HG03521 (cell line): ENCODE results near the gene ZBTB24.

Source experiments
- ATAC-seq: cut with Tn5 transposase; IDR thresholded peaks from one replicate; pipeline ENCODE4 v1.9.1; 2021; ENCODE audit warnings: mild to moderate bottlenecking, moderate library complexity; ENCODE audit not compliant: unreplicated experiment

The ZBTB24 gene

GRCh38 chr6:109503327-109504224 is 20.6 kb upstream of the ZBTB24 start:
- ATAC-seq: no peak

DNA sequence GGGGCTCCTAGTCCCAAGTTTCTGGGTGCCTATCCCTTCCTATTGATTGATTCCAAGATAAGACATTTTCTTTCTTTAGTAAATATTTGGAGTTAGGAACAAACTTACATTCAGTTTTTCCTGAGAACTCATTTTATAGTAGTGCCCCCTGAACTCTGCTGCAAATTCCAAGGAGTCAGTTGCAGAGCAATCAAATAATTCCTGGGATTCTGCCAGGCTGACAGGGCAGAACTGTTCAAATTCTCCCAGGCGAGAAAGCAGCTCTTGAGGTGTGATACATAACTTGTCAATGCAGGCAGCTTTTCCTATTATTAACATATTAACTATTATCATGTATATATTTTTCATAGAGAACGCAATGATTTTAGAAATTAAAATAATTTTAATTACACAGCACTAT is 15.9 kb upstream of the ZBTB24 start:
- ATAC-seq: no peak

GRCh38 chr6:109498052-109498451 is 15.0 kb upstream of the ZBTB24 start:
- no peak for ATAC-seq

- ATAC-seq: no peak
Measured at GRCh38 chr6:109496036-109496772, 13.2 kb upstream of the ZBTB24 start.

DNA sequence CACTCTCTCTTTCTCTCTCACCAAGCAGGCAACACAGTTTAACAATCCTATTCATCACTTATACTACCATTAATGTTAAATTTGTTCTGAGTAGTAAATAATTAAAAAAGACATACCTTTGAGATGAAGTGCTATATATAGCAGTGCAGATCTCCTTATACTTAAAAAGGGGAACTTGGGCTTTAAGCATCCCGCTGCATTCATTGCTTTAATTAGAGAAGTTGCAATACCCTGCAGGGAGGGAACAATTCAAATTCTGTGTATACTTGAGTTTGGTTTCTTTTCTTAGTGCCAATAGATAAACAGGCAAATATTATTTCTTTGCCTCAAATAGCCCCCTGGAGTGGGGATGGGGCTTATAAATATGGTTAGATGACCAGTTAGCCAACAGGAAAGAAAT is 10.8 kb upstream of the ZBTB24 start:
- ATAC-seq: no peak

DNA sequence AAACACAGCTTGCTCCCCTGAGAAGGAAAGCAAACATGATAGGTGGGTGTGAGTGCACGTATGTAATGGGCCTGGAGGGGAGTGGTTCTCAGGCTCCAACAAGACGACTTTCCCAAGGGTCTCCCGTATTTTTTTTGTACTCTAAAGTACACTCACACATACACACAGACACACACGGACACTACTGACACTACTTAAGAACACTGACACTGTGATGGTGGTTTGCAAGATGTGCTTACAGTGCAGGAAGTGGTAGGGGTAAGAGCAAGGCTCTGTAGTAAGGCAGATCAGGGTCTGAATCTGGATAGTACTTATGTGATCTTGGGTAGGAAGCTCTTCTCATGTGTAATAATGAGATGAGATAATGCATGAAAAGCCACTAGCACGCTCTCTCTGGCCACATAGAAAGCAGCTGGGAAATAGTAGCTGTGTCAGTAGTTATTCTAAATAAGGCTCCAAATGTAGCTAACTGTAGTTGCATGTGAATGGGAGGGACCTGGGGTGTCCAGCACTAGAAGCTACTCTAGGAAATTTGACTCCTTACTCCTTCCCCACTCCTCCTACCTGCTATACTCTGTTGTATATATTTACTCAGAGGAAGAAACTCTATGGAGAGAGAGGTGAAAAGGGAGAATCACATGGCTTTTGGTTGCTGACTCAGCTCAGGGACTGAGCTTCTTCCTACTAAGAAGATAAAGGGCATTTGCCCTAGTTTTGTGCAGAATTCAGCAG is 8.4 kb upstream of the ZBTB24 start:
- ATAC-seq: no peak

DNA sequence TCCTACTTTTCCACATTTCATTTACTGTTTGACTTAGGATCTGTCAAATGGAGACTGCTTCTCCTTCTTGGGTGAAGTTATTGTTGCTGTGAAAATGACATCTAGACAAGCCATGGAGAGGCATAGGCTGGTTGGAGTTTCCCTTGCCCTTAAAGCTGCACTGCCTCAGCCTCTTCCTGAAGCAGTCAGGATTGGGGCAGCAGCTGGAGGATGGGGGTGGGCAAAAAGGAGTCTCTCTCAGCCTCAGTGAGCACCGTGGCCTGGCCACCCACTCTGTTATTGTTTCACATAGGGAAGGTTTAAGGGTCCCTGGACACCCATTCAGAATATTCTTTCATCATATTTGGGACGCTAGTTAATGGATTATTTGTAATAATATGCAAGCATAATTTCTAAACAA is 7.7 kb upstream of the ZBTB24 start:
- no peak for ATAC-seq

DNA sequence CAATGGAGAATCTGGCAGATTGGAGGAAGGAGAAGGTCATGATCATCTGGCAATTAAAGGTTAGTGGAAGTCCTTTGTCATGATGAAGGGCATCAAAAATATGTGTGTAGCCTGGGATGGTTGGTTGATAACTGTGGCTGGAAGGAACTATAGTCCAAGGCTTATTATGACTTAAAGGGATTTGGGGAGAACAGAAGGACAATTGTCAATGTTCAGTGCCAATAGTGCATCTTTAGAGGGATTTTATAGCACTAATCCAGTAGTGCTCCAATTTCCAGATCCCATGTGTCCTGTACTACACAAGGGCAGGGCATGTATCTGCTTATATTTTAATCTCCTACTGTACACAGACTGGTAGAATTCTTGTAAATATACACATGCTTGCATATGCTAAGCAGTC is 5.0 kb upstream of the ZBTB24 start:
- no peak for ATAC-seq

- ATAC-seq: no peak
Measured at GRCh38 chr6:109486068-109486467, 3.0 kb upstream of the ZBTB24 start.

GRCh38 chr6:109485266-109485935 is 2.4 kb upstream of the ZBTB24 start:
- ATAC-seq: no peak

DNA sequence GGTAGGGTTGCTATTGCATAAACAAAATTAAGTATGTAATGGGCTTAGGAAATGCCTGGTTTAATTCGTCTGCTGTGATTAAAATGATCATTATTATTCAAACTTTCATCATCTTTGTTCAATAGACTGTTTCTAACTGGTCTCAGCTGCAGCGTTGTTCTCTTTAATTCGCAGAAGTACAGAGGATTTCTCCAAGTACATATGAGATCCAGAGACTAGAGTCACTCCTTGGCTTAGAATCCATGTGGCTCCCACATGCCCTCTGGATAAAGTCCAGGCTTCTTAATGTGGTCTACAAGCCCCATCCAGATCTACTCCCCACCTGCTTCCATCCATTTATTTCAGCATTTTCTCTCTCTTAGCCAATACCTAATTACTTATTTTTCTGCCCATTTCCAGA is 1.1 kb upstream of the ZBTB24 start:
- no peak for ATAC-seq

GRCh38 chr6:109483735-109484057 is 677 bp upstream of the ZBTB24 start:
- peak; percentile 1 for ATAC-seq

DNA sequence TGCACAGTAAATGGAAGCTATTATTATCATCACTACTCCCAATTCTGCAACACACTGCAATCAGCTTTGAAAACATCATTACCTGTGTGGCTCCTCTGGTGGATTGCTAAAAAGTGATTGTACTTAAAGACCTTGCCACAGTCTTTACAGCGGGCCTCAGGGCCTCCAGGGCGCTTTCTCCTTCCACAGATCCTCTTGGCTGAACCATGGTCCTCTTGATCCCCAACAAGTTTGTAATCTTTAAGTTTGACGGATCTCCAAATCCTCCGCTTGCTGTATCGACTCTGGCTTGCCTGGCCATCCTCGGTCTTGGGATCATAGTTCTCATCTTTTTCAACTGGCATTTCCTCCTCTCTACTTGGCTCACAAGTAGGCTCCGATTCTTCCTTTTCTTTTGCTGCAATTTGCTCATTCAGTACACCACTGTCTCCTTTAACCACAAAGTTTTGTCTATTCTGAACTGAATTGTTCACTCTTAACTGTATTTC is 2.0 kb downstream of the ZBTB24 start:
- no peak for ATAC-seq

- ATAC-seq: no peak
Measured at GRCh38 chr6:109478841-109479624, 4.0 kb downstream of the ZBTB24 start.

GRCh38 chr6:109478222-109478805 is 4.7 kb downstream of the ZBTB24 start:
- ATAC-seq: no peak

DNA sequence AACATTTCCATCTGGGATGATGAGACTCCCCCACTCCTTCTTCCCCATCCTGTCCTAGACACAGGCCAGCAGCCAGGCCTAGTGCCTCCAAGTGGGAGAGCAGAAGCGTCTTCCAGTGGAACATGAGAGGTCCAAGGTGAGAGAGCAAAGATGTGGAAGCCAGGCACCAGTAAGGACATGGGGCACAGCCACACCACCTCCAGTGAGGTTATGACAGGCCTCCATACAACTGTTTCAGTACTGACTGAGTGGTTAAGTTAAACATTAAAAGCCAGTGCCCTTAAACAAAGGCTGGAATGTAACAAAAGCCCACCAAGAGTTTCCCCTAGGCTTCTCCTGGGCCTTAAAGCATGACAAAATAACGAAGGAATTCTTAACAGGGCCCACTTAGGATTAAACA is 5.3 kb downstream of the ZBTB24 start:
- ATAC-seq: no peak

- no peak for ATAC-seq
Measured at GRCh38 chr6:109477184-109477583, 5.8 kb downstream of the ZBTB24 start.

DNA sequence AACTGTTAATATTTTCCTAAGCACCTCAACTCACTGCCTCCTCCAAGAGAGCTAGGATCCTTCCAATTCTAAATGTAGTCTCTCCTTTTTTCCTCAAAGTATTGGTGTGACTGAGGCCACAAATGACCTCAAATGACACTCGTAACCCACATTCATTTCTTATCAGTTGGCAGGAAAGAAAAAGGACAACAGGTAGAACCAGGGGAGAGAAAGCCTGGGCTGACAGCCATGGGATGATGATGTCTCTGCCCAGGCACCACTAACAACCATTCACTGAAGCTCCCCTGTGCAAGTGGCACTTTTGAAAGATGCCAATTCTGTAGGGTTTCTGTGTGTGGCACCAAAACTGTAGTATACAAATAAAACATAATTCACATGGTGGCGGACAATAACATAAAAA is 7.4 kb downstream of the ZBTB24 start:
- no peak for ATAC-seq

GRCh38 chr6:109474995-109475394 is 8.0 kb downstream of the ZBTB24 start:
- no peak for ATAC-seq

- ATAC-seq: no peak
Measured at GRCh38 chr6:109473120-109473519, 9.9 kb downstream of the ZBTB24 start.
